Measurements from ENCODE around the gene ACOT13. TPM values are rescaled to one million over a fixed set of nuclear protein-coding genes. Genes with fewer than 3 reads are reported as not detected.
"Not testable (repeated sequence)": the region's sequence is repeated elsewhere in the genome, so short reads cannot be mapped to it uniquely, and the experiment has no call there.

The ACOT13 gene
- total RNA-seq, 1 donor from 2014 or later: 24.6 TPM

- TF ChIP-seq CTCF (IDR thresholded peaks at IDR 0.05): no peak
- H3K27ac ChIP-seq: no peak overlapping the region
- H3K4me3 ChIP-seq: no peak overlapping the region
- no peaks in the 10 kb centered on the region for H3K27me3 ChIP-seq (ENCODE audit: low read depth)
- ATAC-seq (no peak), DNase-seq (no peak)
- intact Hi-C loops (cut with DNase I): no loop called here
- H3K36me3 ChIP-seq: no peaks in the 10 kb centered on the region
- H3K9me3 ChIP-seq: no peaks in the 10 kb centered on the region
- no peaks in the 10 kb centered on the region for H3K4me1 ChIP-seq
Measured at GRCh38 chr6:24753545-24753944, 86.7 kb downstream of the ACOT13 start.

- H3K9me3 ChIP-seq; H3K36me3 ChIP-seq; DNase-seq; H3K4me3 ChIP-seq; H3K27me3 ChIP-seq (ENCODE audit: low read depth); H3K4me1 ChIP-seq; intact Hi-C loops (cut with DNase I); ATAC-seq; H3K27ac ChIP-seq: not testable (repeated sequence)
Measured at GRCh38 chr6:24754378-24754777, 87.5 kb downstream of the ACOT13 start.

Other genes starting within 250 kb of the ACOT13 start
- 3.6 TPM for gene GPLD1, start 177.5 kb upstream of the ACOT13 start, total RNA-seq
- gene ALDH5A1, start 172.1 kb upstream of the ACOT13 start, total RNA-seq: 13.8 TPM
- 1.6 TPM for gene KIAA0319, start 20.9 kb upstream of the ACOT13 start, total RNA-seq
- gene TDP2, start 178 bp upstream of the ACOT13 start, total RNA-seq: 43.6 TPM
- 123 TPM for gene C6orf62, start 52.1 kb downstream of the ACOT13 start, total RNA-seq
- gene GMNN, start 107.9 kb downstream of the ACOT13 start, total RNA-seq: 11.1 TPM
- gene ARMH2, start 131.8 kb downstream of the ACOT13 start, total RNA-seq: 0.68 TPM

Measured in lower lobe of right lung (tissue), 2 donors.